K562 (cell line): ENCODE results near the gene EDRF1. TPM values are rescaled to one million over a fixed set of nuclear protein-coding genes. Genes with fewer than 3 reads are reported as not detected.

Source experiments
- ATAC-seq: fragments of 200-7000 bp; cut with Tn5 transposase; 3 replicates; pipeline ENCODE4 v1.9.1; 2020; ENCODE audit warnings: moderate library complexity
- BruUV-seq: library from RNA; stranded (reverse); fragments of 400-500 nt; replicated peaks from 2 replicates; lab custom pipeline; 2021; lab: Mats Ljungman, UMichigan
- CTCF ChIA-PET: fragments of 300-600 bp; formaldehyde crosslinking; extraction: SDS; loops from one replicate; lab custom pipeline; 2021; ENCODE audit warnings: low intra/inter-chr PET ratio; lab: Yijun Ruan, JAX
- POLR2A ChIA-PET: fragments of 300-600, 350-650 bp; sonication (Branson Sonifier 250); formaldehyde crosslinking; extraction: SDS; loops from one replicate; lab custom pipeline; 2021; ENCODE audit warnings: antibody characterized with exemption, inconsistent platforms; lab: Yijun Ruan, JAX
- DNase-seq, 4 experiments: peaks; one replicate each; pipeline versions ENCODE4 v3.0.0 to v3.0.0-alpha.2; 2011 to 2018; ENCODE audit warnings: low spot score in 3 of 4, mixed read lengths in 3 of 4; ENCODE audit errors: extremely low read depth in 1 of 4
- FAIRE-seq: peaks from 2 replicates; lab custom pipeline; 2011; peaks lifted over from hg19 to GRCh38; lab: Jason Lieb, UNC
- H2AFZ ChIP-seq: 2 replicates; pipeline ENCODE4 v1.6.0; 2011; ENCODE audit warnings: low read depth, low read length, control low read depth, inconsistent platforms
- H3K27ac ChIP-seq: fragments of 200-600 bp; 3 replicates; pipeline ENCODE4 v1.8.0; 2011; ENCODE audit warnings: low read depth, mild to moderate bottlenecking, control low read depth, inconsistent platforms, low read length, moderate library complexity, mixed read lengths; ENCODE audit errors: extremely low read depth
- H3K27me3 ChIP-seq, 2 experiments: fragments of 300-600 bp in 1 of 2; 2 replicates in 1 of 2; 3 replicates in 1 of 2; pipeline versions ENCODE4 v1.6.0 to v1.8.0; 2011; ENCODE audit warnings: inconsistent platforms in 2 of 2, low read length in 2 of 2, mild to moderate bottlenecking in 1 of 2, mixed read lengths in 1 of 2, moderate library complexity in 1 of 2; ENCODE audit not compliant: control insufficient read depth in 2 of 2, insufficient read depth in 2 of 2
- H3K36me3 ChIP-seq: fragments of 300-600 bp; 3 replicates; pipeline ENCODE4 v1.8.0; 2011; ENCODE audit warnings: mild to moderate bottlenecking, low read length, inconsistent platforms; ENCODE audit not compliant: control insufficient read depth, insufficient read depth
- H3K4me1 ChIP-seq, 2 experiments: fragments of 200-600 bp in 1 of 2; replicated peaks in 1 of 2; 2 replicates in 1 of 2; 3 replicates in 1 of 2; pipeline versions ENCODE4 v1.5.1 to v1.8.0; 2011; ENCODE audit warnings: inconsistent platforms in 2 of 2, low read length in 2 of 2, mild to moderate bottlenecking in 1 of 2, mixed read lengths in 1 of 2, moderate library complexity in 1 of 2; ENCODE audit not compliant: control insufficient read depth in 2 of 2, insufficient read depth in 2 of 2
- H3K4me2 ChIP-seq: 2 replicates; pipeline ENCODE4 v1.6.1; 2011; ENCODE audit warnings: low read length, control low read depth, inconsistent platforms, mixed read lengths; ENCODE audit not compliant: insufficient read depth
- H3K4me3 ChIP-seq: fragments of 200-600 bp; sonication (generic), shearing (Covaris generic); 2 replicates; pipeline ENCODE4 v1.5.1; 2016; ENCODE audit warnings: control low read depth, inconsistent platforms
- H3K79me2 ChIP-seq: fragments of 200-600 bp; 3 replicates; pipeline ENCODE4 v1.8.0; 2011; ENCODE audit warnings: low read length, inconsistent platforms; ENCODE audit not compliant: control insufficient read depth, insufficient read depth
- H3K9ac ChIP-seq, 2 experiments: 2 replicates each; pipeline versions ENCODE4 v1.6.0 to v1.6.1; 2011; ENCODE audit warnings: low read depth in 2 of 2, low read length in 2 of 2, control low read depth in 1 of 2, inconsistent platforms in 1 of 2, mild to moderate bottlenecking in 1 of 2, mixed read lengths in 1 of 2; ENCODE audit not compliant: insufficient read depth in 1 of 2
- H3K9me1 ChIP-seq: one replicate; pipeline ENCODE4 v1.6.0; 2011; ENCODE audit warnings: inconsistent platforms, mild to moderate bottlenecking, low read length, moderate library complexity; ENCODE audit not compliant: control insufficient read depth, insufficient read depth
- H3K9me3 ChIP-seq: replicated peaks from 2 replicates; pipeline ENCODE4 v1.5.1; 2011; ENCODE audit warnings: low read depth, low read length, inconsistent platforms; ENCODE audit not compliant: control insufficient read depth, insufficient read depth
- H4K20me1 ChIP-seq: replicated peaks from 2 replicates; pipeline ENCODE4 v1.6.1; 2011; ENCODE audit warnings: low read length, inconsistent platforms, mixed read lengths; ENCODE audit not compliant: control insufficient read depth, insufficient read depth
- HEY1 ChIP-seq: fragments of 250-450 bp; sonication (Bioruptor Pico); IDR thresholded peaks from 2 replicates; pipeline ENCODE4 v1.5.0; 2020; ENCODE audit warnings: mild to moderate bottlenecking, moderate library complexity, borderline replicate concordance
- HNRNPL ChIP-seq: fragments of 200-400 bp; formaldehyde crosslinking; IDR thresholded peaks from 2 replicates; pipeline ENCODE4 v1.6.1; 2017; ENCODE audit warnings: low read depth, mild to moderate bottlenecking, low read length
- IRF2 ChIP-seq: sonication (generic); formaldehyde crosslinking; IDR thresholded peaks from 2 replicates; pipeline ENCODE4 v1.8.1; 2022; ENCODE audit warnings: mild to moderate bottlenecking, missing genetic modification reagents
- MTA2 ChIP-seq: fragments of 450-650 bp; IDR thresholded peaks from 2 replicates; pipeline ENCODE4 v1.6.1; 2016; ENCODE audit warnings: low read depth
- MXI1 ChIP-seq: IDR thresholded peaks from 2 replicates; pipeline ENCODE4 v1.6.1; 2011; ENCODE audit warnings: low read depth, mild to moderate bottlenecking, improper control_type of control experiment, low read length
- ZNF224 ChIP-seq: sonication (generic); formaldehyde crosslinking; IDR thresholded peaks from 2 replicates; pipeline ENCODE4 v1.8.0; 2022; ENCODE audit warnings: mild to moderate bottlenecking, missing genetic modification reagents
- WGBS: fragments of 100-300 bp; shearing (Covaris generic); methylation state at CpG from one replicate; pipeline ENCODE4 v1.1.6; 2016; ENCODE audit warnings: low coverage, mixed read lengths; ENCODE audit not compliant: insufficient coverage; ENCODE audit errors: missing lambda C conversion rate; 5-methylcytosine and 5-hydroxymethylcytosine counted together
- in situ Hi-C: fragments of 300-500 bp; cut with MboI; formaldehyde crosslinking; loops from 4 replicates; pipeline ENCODE4 v1.15.0; 2018; ENCODE audit warnings: inconsistent platforms, mixed read lengths
- intact Hi-C: fragments of 100-400 bp; cut with micrococcal nuclease; formaldehyde crosslinking; loops from 2 replicates; pipeline ENCODE4 v1.14.2; 2022
- polyA plus RNA-seq, 8 experiments: library from polyadenylated mRNA; depleted of rRNA in 4 of 8; stranded (reverse) in 5 of 8; unstranded in 3 of 8; fragments of >200 nt; fragmentation: Nextera tagmentation in 2 of 8; fragmentation: Illumina TruSeq in 1 of 8; extraction: Ambion mirVana in 2 of 8; extraction: Trizol in 1 of 8; gene quantifications; 2 replicates each; pipeline versions ENCODE4 v1.2.1 to v1.2.3, GENCODE V29; 2011 to 2014; ENCODE audit warnings: inconsistent platforms in 1 of 8, missing spikeins in 1 of 8
- total RNA-seq, 7 experiments: library from RNA; depleted of rRNA in 6 of 7; stranded (reverse); fragments of >200 nt in 6 of 7; fragmentation: Illumina TruSeq in 2 of 7; extraction: Trizol in 2 of 7; gene quantifications; 2 replicates each; pipeline versions ENCODE4 v1.2.1 to v1.2.3, GENCODE V29; 2011 to 2021; ENCODE audit warnings: low replicate concordance in 1 of 7
- TF ChIP-seq, protein P1 (sequence below): fragments of 250-450 bp; sonication (Bioruptor Pico); IDR thresholded peaks from 2 replicates; pipeline ENCODE4 v1.5.1; 2021; ENCODE audit warnings: mild to moderate bottlenecking
- TF ChIP-seq, protein P2 (sequence below), 2 experiments: fragments of 250-450 bp in 1 of 2; fragments of 450-650 bp in 1 of 2; sonication (Bioruptor Pico) in 1 of 2; IDR thresholded peaks; 2 replicates each; pipeline versions ENCODE4 v1.6.1 to v1.8.0; 2016 to 2021; ENCODE audit warnings: mild to moderate bottlenecking in 2 of 2, moderate library complexity in 2 of 2, missing compliant biosample characterization in 1 of 2, missing genetic modification characterization in 1 of 2
- TF ChIP-seq, protein P3 (sequence below): IDR thresholded peaks from 3 replicates; pipeline ENCODE4 v1.6.1; 2011; ENCODE audit warnings: borderline replicate concordance, mild to moderate bottlenecking; ENCODE audit not compliant: insufficient read length, insufficient read depth

Gene EDRF1
- total and polyA plus RNA-seq, 9 of the 15 experiments (the other 6 are each of a cell fraction or from before 2014, with no cell fraction given), result 7.6 to 26.0 (median 18.6) TPM

DNA sequence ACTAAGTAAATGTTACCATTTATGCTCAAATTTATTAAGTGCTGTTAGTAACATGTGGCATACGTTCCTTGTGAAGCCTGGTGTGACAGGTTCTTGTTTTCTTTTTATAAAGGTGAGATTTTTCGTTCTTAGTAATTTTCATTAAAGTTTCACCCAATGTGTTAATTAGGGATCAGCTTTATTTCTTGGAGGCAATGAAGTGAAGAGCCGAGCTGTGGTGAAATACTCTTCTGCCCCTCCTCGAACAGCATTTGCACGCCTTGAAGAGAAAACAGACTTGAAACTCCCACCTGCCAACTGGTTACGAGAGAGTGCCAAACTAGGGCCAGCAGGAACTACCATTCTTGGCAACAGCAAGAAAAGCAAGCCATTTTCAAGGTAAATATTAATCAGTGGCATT lies 1.5 kb downstream of the EDRF1 start (continued):
- TF ChIP-seq, protein P1, sequence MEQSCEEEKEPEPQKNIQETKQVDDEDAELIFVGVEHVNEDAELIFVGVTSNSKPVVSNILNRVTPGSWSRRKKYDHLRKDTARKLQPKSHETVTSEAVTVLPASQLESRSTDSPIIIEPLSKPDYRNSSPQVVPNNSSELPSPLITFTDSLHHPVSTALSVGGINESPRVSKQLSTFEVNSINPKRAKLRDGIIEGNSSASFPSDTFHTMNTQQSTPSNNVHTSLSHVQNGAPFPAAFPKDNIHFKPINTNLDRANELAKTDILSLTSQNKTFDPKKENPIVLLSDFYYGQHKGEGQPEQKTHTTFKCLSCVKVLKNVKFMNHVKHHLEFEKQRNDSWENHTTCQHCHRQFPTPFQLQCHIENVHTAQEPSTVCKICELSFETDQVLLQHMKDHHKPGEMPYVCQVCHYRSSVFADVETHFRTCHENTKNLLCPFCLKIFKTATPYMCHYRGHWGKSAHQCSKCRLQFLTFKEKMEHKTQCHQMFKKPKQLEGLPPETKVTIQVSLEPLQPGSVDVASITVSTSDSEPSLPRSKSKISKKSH (CRISPR knock-in tag), result no peak

DNA sequence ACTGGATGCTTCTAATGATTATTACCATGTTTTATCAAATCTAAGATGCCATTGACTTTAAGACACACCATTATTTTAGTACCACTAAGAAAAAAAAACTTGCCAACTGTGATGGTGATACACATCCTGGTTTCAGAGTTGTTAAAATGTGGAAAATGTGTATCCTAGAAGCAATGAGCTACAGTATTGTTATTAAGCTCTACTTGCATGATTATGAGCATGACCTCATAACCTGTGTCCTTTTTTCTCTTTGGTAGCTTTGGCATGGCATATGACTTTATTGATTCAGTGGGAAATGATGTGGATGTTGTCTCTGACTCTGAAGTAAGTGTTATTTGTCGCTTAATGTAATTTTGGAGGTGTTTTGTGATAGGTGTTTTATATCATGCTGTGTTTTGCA lies 3.3 kb downstream of the EDRF1 start:
- intact Hi-C loops, result loop anchor here (5.0 kb wide), 1 partner anchor 94 kb away; no protein-coding TSS in a partner anchor
- in situ Hi-C loops, result no loop called here
- no peak for TF ChIP-seq HNRNPL
- no peak for TF ChIP-seq ZNF224
- no peak for TF ChIP-seq MTA2
- TF ChIP-seq, protein P2, sequence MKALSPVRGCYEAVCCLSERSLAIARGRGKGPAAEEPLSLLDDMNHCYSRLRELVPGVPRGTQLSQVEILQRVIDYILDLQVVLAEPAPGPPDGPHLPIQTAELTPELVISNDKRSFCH (CRISPR knock-in tag; IDR thresholded peaks at IDR 0.05), result no peak
- TF ChIP-seq, protein P2 (tag; IDR thresholded peaks at IDR 0.05), result no peak
- no peak for TF ChIP-seq HEY1 (CRISPR knock-in tag)
- TF ChIP-seq IRF2 (CRISPR knock-in tag), result no peak
- no peak for TF ChIP-seq MXI1
- TF ChIP-seq, protein P3, sequence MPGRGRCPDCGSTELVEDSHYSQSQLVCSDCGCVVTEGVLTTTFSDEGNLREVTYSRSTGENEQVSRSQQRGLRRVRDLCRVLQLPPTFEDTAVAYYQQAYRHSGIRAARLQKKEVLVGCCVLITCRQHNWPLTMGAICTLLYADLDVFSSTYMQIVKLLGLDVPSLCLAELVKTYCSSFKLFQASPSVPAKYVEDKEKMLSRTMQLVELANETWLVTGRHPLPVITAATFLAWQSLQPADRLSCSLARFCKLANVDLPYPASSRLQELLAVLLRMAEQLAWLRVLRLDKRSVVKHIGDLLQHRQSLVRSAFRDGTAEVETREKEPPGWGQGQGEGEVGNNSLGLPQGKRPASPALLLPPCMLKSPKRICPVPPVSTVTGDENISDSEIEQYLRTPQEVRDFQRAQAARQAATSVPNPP, result no peak

More for the DNA sequence above, 3.3 kb downstream of the EDRF1 start:
- Histone ChIP-seq H3K79me2 (peaks cover 22% of the 10 kb centered on the region), H3K4me1 (peaks cover 5 to 6% of the 10 kb centered on the region in 2 experiments; a peak in 4 of 5 replicates), H3K9me1 (no peaks in the 10 kb centered on the region), H4K20me1 (no peaks in the 10 kb centered on the region), H3K9me3 (no peaks in the 10 kb centered on the region), H3K36me3 (peaks cover 66% of the 10 kb centered on the region), H3K9ac (no peak overlapping the region), H3K27ac (no peak overlapping the region), H3K4me2 (no peak overlapping the region), H3K27me3 (no peaks in the 10 kb centered on the region), H2AFZ (no peak overlapping the region), H3K4me3 (no peak overlapping the region)
- no peak for FAIRE-seq
- no peak for ATAC-seq
- POLR2A ChIA-PET, result interaction anchor here (1.1 kb wide), 1 partner anchor 34 kb away, joined by 3 read pairs; no protein-coding TSS in a partner anchor
- DNase-seq, result no peak
- BruUV-seq, result no TSS peak
- CTCF ChIA-PET, result no interaction called here
- WGBS, result 100% methylated on average over 1 of the region's 1 CpG
